AG10803 (cell line): Measurements from ENCODE around the gene GAD2.

Experiments
- DNase-seq: peaks from one replicate; pipeline ENCODE4 v3.0.0; 2010; ENCODE audit warnings: low read depth
- H3K4me3 ChIP-seq: 2 replicates; pipeline ENCODE4 v1.5.1; 2011; ENCODE audit warnings: mild to moderate bottlenecking, low read length, control low read depth
- CTCF ChIP-seq: conservative IDR thresholded peaks from 2 replicates; pipeline ENCODE4 v1.5.1; 2011; ENCODE audit warnings: mild to moderate bottlenecking, low read length, control low read depth, inconsistent platforms

Gene GAD2

GRCh38 chr10:26310361-26310760, 93.8 kb downstream of the GAD2 start:
- no peak for DNase-seq
- H3K4me3 ChIP-seq: no peak overlapping the region
- TF ChIP-seq CTCF: no peak

GRCh38 chr10:26311383-26311940, 94.9 kb downstream of the GAD2 start:
- 0 out of 2 replicates have a peak, but pooled peaks have one; percentile 5 for TF ChIP-seq CTCF
- no peak for DNase-seq
- H3K4me3 ChIP-seq: no peak overlapping the region

DNA sequence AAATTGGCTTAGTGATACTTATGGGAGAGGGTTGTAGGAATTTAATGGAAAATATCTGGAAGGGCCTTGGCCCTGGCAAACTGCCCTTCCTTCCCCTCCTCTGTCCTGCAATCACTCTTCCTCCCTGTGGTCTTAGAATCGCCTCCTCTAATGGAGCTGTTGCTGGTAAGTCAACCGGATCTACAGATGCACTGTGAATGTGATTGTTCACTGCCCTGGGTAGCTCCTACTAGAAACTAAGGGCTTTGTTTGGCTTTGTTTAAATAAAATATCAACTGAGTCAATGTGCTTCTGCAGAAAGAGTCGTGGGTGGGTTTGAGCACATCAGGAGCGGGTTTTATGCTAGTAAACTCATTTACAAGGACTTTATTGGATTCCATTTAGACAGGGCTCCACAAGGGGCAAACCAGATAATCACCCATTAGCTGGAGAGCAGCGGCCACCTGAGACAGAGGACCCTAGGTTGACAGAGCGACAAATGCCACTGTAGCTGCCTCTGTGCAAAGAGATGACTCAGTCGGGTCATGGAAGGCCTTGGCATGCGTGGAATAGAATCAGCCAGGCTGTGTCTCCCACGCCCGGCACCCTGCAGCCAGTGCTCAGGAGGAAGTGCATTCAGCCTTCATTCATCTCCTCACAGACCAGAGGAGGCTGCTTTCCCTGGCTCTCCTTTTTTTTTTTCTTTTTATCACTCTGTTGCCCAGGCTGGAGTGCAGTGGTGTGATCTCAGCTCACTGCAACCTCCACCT, 97.9 kb downstream of the GAD2 start:
- no peak for DNase-seq
- H3K4me3 ChIP-seq: no peak overlapping the region
- no peak for TF ChIP-seq CTCF

GRCh38 chr10:26318672-26319071, 102.1 kb downstream of the GAD2 start:
- DNase-seq: no peak
- TF ChIP-seq CTCF: no peak
- no peak overlapping the region for H3K4me3 ChIP-seq

DNA sequence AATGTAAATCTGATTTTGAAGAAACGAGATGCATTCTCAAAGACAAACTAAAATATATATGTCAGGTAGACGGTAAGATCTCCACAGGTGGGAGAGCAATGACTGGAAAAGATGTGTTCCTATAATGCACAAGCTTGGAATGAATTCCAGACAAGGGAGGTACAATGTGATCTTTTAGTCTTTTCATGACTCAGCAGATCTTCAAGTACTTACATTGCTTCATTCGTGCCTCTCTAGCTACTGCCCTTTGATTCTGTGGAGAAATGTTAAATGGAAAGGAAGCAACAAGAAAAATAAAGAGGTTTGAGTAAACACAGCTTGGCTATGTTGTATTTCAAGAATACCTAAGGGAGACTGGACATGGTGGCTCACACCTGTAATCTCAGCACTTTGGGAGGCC, 106.6 kb downstream of the GAD2 start:
- peak; percentile 5 for DNase-seq
- H3K4me3 ChIP-seq: no peak overlapping the region
- no peak for TF ChIP-seq CTCF

GRCh38 chr10:26326851-26327250, 110.3 kb downstream of the GAD2 start:
- no peak for TF ChIP-seq CTCF
- no peak overlapping the region for H3K4me3 ChIP-seq
- DNase-seq: no peak

DNA sequence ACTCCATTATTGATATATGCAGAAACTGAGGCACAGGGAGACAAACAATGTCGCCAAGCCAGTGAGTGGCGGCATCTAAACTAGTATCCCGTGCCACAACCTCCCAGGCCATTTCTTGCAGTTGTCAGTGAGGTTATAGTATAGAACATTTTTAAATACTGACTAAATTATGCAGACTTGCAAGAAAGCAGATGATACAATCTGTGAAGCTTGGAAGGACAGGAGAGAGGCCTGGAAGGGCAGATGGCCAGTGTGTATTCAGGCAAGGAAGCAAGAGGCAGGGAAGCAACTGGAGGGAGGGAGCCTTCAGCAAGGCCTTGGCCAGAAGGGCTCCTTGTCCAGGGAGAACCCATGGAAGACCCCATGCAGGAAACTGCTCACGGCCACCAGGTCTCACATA, 111.2 kb downstream of the GAD2 start:
- no peak for DNase-seq
- TF ChIP-seq CTCF: no peak
- H3K4me3 ChIP-seq: no peak overlapping the region
